Stimulated activated CD8-positive, alpha-beta memory T cell treated with anti-CD3 and anti-CD28 coated beads, Interleukin-2, amount 100 ng/mL, for 1 hour (primary cell): ENCODE measurements around the gene GP9.
"Not testable (repeated sequence)": the region's sequence is repeated elsewhere in the genome, so short reads cannot be mapped to it uniquely, and the experiment has no call there.

Experiments used
- DNase-seq, 2 donors: peaks; one replicate each; pipeline ENCODE4 v3.0.0-alpha.2; 2020; ENCODE audit warnings: low read depth in 2 of 2

GP9 gene

GRCh38 chr3:129070086-129070885, 9.7 kb downstream of the GP9 start:
- no peak for DNase-seq

GRCh38 chr3:129077222-129077621, 16.6 kb downstream of the GP9 start:
- no peak for DNase-seq

GRCh38 chr3:129078510-129078909, 17.9 kb downstream of the GP9 start:
- no peak for DNase-seq

- DNase-seq, result no peak
These were observed 20.9 kb downstream of the GP9 start for GRCh38 chr3:129081503-129081902.

GRCh38 chr3:129082026-129082425, 21.4 kb downstream of the GP9 start:
- no peak for DNase-seq

GRCh38 chr3:129084501-129084900, 23.9 kb downstream of the GP9 start:
- no peak for DNase-seq

DNA sequence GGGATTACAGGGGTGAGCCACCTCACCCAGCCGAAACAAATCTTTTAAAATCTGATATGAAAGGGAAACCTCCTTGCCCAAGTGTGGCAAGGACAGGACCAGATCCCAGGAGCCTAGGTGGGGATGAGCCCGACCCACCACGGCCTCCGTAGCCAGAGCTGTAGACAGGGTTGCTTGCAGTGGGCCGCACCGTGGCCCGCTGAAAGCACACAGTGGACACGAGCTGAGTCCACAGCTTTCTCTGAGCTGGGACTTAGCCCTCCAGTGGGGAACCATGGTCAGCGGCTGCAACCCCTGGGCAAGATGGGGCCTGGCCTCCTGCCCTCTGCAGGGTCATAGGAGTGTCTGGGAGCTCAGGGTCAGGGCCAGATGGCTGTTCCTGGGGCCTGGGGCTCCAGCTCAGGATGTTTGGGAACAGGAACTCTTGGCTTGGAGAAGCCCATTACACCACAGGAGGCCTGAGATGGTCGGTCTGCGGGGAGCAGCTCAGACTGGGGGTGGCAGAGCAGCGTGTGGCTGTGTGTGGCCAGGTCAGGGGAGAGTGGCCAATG, 24.7 kb downstream of the GP9 start:
- no peak for DNase-seq

- no peak for DNase-seq
These were observed 25.2 kb downstream of the GP9 start for GRCh38 chr3:129085818-129086217.

- DNase-seq, result no peak
These were observed 26.6 kb downstream of the GP9 start for GRCh38 chr3:129087138-129087702.

DNA sequence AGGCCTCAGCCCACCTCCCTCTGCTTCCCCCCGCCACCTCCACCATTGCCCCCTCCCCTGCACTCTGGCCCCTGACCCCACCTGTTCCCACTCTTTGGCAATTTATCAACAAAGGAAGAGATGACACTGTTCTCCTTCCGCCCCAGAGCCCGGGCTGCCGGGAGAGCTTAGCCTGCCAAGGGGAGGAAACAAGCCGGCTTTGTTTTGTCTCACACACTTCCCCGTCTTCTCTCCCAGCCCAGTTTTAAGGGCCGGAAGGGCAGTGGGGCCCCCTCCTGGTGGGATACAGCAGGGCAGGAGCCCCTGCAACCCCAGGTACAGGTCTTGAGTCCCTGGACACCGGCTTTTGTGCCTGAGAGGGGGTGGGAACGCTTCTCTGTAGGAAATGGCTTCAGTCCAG, 27.3 kb downstream of the GP9 start:
- not testable (repeated sequence) for DNase-seq

GRCh38 chr3:129088312-129088711, 27.7 kb downstream of the GP9 start:
- DNase-seq, result not testable (repeated sequence)

DNA sequence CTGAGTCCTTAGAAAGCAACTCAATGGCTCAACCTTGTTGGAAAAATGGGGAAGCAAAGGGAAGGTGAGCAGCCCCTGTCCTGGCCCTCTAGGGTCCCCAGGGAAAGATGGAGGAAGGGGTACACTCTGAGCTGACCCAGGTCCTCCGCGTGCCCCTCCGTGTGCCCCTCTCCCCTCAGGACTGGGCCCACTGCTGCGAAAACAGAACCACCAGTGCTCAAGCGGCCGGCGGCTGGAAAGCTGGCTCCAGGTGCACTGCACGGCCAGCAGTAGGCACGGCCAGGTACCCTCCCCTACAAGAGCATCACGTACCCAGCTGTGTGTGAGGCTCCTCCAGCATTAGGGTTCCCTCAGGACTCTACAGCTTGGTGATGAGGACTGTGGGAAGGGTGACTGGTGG, 34.7 kb downstream of the GP9 start:
- DNase-seq, result no peak

GRCh38 chr3:129100274-129100673, 39.7 kb downstream of the GP9 start:
- DNase-seq, result no peak

GRCh38 chr3:129101370-129102138, 41.0 kb downstream of the GP9 start:
- no peak for DNase-seq

- no peak for DNase-seq
These were observed 42.7 kb downstream of the GP9 start for GRCh38 chr3:129103296-129103695.

GRCh38 chr3:129104051-129104450, 43.5 kb downstream of the GP9 start:
- DNase-seq, result no peak

DNA sequence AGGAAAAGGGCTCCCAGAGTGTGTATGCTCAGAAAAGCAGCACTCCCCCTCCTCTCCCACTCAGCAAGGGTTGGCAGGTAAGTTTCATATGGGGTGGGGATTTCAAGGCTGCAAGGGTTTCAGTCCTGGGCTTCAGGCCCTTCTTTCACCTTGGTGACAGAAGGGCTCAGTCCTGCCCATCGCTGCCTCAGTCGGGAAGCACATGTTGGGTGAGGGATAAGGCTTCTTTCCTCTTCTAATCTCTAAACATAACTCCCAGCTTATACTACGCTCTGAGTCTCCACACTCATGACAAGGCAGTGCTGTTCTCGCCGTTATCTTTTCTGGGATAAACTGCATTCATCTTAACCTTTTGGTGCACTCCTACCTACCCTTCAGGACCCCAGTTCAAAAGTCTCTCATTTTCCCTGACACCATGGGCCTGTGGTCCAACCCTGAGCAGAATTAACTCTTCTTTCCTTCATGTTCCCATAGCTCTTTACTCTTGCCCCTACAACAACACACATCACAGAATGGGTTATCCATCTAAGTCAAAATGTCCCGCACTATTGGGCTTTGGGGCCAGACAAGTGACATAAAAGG, 44.0 kb downstream of the GP9 start:
- DNase-seq, result no peak

DNA sequence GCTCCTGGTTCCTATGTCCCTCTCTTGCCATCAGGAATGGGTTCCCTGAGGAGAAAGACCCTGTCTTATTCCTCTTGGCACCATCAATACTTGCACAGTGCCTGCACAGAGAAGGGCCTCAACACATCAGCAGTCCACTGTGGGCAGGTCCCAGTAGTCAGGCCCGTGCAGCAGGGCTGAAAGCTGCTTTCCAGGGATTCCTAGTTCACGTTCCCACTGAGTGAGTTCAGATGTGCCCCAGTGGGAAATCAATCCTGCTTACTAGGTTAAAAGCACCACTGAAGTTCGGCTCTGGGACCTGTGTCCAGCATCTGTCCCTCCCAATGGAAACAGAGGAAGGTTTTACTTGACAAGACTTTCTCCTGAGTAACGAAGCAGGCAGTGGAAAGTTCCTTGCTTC, 45.3 kb downstream of the GP9 start:
- DNase-seq, result no peak

DNA sequence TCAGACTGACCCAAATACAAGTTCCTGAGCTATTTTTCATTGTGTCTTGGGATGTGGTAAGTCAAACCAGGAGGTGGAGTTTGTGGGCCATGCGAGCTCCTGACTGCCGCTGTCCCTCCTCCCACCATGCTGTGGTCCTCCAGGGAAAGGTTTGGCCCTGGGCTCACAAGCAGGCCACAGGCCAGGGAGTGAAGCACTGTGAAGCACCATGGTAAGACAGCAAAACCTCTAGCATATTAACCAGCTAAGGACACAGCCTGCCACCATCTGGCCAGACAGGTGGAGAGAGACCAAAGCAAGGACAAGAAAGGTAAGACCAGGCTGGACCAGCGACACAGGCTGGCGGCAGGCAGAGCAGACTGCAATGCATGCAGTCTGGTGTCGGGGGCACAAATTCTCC, 45.7 kb downstream of the GP9 start:
- DNase-seq, result no peak

DNA sequence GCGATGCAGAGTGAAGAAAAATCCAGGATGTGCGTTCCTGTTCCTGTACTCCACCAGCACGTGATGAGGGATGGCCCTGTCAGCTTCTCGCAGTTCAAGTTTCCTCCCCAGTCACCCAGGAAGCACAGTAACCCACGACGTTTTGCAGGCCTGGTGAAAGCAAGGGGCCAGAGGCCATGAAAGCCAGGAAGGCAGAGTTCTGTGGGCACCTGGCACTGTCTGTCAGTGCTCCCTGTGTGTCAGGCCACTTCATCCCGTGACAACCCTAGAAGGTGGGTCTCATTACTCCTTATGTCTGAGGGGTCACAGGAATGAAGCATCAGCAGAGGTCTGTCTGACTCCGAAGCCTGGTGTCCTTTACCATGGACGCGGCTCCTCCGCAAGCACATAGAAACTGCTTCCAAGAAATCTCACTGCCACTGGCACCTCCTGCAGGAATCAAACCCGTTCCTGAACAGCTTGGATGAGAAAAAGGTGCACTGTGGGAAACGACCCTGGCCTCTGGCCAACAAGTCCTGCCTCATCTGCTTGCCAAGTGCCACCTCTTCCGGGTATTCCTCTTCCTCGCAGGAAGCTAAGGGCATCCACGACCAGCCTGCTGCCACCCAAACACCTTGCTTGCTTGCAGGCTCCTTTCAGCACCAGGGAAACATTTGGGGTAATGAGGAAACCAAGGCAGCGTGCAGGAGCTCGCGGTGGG, 46.4 kb downstream of the GP9 start:
- DNase-seq, result no peak

GRCh38 chr3:129107793-129108192, 47.2 kb downstream of the GP9 start:
- no peak for DNase-seq
